NCI-H526 (cell line): Measurements from ENCODE around the gene SCNN1G.

Experiments used
- DNase-seq, 2 experiments: peaks; one replicate each; lab custom pipeline; 2025; lab: John Stamatoyannopoulos, UW

SCNN1G gene

DNA sequence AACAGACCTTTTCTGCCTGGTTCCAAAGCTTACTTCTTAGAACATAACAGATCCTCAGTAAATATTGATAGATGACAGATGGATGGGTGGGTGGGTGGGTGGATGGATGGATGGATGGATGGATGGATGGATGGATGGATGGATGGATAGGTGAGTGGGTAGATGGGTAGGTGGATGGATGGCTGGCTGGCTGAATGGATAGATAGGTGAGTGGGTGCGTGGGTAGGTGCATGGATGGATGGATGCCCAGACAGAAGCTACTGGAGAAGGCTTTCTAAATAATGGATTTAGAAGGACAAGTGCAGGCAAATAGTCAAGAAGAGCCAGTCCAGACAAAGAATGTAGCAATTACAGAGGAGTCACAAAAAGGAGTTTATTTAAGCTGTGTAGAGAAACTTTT, 19.6 kb downstream of the SCNN1G start:
- no peak for DNase-seq

DNA sequence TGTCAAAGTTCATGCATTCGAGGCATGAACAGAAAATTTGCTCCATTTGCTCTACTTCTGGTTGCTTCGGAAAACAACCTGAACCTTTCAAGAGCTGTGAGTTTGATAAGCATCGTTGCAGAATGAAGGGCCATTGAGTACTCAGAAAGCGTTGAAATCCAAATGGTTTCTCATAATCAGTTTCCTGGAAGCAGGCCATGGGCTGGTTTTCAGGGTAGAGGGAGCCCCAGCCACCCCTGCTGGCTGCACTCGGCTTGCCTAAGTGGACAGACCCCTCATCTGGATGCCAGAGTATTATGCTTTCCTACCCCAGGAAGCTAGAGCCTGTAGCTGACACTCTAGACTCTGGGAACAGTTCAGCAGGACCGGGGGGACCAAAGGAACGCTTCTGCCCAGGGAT, 24.4 kb downstream of the SCNN1G start:
- no peak for DNase-seq

DNA sequence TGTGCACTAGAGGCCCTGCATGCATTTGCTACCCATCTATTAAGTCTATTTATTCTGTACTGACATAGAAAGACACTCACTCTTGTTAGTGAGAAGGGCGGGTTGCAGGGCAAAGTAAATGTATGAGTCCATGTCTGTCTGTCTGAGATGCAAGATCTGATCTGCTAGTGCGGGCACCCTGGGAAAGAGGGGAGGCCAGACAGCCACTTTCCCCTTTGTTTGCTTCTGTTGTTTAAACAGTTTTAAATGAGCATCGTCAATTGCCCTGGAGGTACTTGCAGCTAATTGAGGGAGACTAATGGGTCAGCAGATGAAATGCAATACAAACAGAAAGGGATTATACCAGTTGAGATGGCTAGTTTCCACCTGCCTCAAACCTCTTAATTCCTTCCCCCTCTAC, 24.9 kb downstream of the SCNN1G start:
- peak; percentile 25 to 31 for DNase-seq

DNA sequence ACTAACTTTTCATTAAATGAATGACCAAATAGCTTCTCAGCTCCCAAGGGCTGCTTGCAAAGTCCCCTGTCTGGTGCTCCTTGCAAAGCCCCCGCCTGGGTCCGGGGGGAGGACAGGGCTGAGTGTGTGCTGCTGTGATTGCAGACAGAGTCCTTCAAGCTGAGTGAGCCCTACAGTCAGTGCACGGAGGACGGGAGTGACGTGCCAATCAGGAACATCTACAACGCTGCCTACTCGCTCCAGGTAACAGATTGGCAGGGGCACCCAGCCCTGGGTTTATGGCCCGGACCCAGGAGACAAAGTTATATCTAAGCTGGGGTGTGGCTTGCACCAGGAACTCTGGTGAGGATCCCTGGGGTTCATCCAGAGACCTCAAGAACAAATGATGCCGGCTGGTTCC, 27.1 kb downstream of the SCNN1G start:
- no peak for DNase-seq

DNA sequence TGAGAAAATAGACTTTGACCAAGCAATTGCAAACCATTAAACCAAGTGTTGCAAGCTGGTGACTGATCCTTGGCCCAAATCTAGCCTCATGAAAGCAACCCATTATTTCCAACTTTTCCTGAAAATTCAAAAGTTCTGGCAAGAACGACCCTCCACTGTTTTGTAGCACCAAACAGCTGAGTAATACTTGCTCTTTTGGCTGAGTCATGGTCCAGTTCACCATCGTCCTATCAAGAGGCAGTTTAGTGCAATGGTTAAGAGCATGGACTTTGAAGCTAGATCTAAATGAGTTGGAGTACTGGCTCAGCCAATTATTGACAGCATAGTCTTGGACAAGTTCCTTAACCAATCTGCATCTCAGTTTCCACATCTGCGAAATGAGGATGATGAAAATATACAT, 31.3 kb downstream of the SCNN1G start:
- no peak for DNase-seq

DNA sequence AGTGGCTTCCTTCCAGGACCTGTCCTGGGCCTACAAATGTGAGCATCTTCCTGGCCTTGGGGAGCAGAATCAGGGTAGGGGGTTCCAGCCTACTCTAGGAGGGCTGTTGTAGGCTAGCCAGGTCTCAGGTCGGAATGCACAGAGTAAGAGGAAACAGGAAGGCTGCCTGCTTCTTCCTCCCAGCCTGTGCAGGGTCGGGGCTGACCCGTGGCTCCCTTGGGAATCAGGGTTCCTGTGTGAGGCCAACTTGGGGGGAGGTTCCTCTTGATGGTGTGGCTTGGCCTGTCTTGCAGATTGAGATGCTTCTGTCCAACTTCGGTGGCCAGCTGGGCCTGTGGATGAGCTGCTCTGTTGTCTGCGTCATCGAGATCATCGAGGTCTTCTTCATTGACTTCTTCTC, 32.3 kb downstream of the SCNN1G start:
- no peak for DNase-seq

DNA sequence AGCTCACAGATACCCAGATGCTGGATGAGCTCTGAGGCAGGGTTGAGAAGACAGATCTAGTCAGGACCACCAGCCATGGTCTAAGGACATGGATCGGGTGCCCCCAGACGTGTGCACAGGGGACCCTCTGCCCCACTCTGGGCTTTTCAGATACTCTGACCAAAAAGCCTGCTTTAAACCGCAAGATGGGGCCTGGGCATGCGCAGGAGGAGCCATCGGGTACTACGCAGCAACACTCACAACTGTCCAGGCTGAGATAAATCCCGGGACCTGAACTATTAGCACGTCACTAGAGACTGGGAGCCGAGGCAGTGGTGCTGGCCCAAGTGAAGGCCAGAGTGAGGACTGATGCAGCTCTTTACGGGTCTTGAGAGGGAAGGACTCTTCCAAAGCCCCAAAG, 32.9 kb downstream of the SCNN1G start:
- DNase-seq, result no peak

DNA sequence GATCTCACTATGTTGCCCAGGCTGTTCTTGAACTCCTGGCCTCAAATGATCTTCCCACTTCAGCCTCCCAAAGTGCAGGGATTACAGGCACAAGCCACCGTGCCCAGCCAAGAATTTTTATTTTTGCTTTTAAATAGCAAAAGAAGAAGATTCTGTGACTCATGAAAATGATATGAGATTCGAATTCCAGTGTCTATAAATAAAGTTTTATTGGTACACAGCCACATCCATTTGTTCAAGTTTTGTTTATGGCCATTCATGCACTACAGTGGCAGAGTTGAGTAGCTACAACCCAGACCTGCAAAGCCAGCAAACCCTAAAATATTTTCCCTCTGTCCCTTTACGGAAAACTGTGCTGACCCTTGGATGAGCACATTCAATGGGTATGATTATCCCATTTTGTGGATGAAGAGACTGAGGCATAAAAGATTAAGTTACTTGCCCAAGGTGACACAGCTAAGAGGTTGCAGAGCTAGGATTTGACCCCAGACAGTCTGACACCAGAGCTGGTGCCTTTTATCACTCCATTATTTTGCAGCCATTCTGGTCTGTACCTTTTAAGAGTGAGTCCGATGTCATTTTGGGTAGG, 34.2 kb downstream of the SCNN1G start:
- no peak for DNase-seq

DNA sequence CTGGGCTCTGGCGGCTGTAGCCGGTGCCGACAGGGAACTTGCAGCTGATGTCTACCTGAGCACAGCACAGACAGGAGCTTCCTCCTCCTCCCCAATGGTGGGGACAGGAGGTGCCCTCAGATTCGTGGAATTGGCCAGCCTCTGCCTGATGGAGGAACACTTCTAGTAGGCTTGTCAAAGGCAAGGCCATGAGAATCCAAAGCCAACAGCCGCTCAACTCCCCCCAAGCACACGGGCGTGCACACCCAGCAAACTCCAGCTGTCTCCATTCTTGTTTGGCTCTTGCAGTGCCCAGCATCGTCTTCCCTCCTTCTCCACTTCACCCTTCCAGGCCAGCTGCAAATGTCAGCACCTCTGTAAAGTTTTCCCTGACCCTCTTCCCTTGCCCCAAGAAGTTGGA, 35.1 kb downstream of the SCNN1G start:
- DNase-seq, result no peak

DNA sequence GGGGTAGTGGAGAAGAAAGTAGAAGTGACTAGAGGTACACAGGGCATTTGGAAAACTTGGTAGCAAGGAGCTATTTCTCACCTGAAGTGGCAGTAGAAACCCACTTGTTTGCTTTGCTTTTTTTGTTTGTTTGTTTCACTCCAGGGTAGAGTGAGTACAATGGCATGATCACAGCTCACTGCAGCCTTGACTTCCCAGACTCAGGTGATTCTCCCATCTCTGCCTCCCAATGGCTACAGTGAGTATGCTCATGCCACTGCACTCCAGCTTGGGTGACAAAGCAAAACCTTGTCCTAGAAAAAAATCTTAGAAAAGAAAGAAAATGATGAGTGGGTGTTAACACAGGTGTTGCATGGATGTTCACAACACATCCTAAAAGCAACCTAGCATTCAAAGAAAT, 40.4 kb downstream of the SCNN1G start:
- no peak for DNase-seq

DNA sequence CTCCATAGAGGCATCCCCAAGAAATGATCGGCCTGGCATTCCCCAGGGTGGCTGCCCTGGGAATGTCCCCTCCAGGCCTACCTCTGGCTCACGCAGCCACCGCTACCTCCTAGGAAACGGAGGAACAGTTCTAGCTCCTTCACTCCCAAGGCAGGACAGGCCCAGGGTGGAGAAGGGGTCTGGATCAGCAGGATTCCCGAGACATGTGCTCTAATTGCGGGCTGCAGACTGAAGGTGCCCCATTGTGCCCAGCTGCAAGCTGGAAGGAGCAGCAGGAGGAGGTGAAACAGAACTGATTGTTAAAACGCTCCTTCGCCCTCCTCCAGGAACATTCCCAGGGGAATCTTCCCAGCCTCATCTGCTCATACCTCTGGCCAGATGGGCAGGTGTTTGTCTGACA, 40.8 kb downstream of the SCNN1G start:
- no peak for DNase-seq

DNA sequence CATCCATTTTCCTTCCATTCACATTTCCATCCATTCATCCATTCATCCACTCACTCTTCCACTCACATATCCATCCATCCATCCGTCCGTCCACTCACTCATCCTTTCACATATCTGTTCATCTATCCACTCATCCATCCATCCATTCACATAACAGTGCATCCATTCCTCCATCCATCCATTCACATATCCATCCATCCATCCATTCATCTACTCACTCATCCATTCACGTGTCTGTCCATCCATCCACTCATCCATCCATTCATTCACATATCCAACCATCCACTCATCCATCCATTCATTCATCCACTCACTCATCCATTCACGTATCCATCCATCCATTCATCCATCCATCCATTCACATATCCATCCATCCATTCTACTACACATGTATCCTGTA, 42.6 kb downstream of the SCNN1G start:
- no peak for DNase-seq

DNA sequence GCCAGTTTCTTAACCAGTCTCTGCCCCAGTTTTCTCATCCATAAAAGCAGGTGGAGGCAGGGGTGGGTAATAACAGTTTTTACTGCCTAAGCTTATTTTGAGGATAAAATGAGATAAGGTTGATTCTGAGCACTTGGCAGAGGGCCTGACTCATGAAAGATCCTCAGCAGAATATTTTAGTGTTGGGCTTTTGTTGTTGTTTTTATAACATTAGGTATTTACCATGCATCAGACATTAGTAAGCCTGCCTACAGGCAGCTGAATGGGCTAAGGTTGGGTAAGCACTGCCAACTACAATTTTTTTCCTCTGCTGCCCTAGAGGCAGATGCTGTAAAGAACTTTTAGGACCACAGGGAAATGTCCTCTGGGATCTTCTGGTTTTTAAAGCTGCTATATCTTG, 43.1 kb downstream of the SCNN1G start:
- no peak for DNase-seq

DNA sequence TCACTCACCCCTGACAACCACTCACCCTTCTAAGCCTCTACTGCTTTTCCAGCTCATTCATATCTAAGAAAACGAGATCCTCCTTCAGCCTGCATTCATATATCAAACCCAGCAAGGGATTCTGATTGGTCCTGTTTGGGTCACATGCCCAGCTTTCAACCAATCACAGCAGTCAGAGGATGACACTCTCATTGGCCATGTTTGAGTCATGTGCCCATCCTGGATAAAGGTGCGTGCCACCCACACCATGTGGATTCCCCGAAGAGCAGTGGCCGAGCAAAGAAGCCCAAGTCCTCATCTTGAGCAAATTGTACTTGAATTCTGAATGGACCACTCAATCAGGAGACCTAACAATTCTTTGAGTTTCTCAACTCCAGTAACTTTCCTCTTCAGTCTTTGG, 45.0 kb downstream of the SCNN1G start:
- no peak for DNase-seq

DNA sequence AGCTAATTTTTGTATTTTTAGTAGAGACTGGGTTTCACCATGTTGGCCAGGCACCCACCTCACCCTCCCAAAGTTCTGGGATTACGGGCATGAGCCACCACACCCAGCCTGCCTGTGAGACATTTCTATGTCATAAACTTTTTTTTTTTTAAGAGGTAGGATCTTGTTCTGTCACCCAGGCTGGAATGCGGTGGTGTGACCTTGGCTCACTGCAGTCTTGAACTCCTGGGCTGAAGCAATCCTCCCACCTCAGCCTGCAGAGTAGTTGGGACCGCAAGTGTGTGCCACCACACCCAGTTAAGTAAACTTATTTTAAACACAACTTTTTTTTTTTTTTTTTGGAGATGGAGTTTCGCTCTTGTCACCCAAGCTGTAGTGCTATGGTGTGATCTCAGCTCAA, 47.2 kb downstream of the SCNN1G start:
- DNase-seq, result no peak

DNA sequence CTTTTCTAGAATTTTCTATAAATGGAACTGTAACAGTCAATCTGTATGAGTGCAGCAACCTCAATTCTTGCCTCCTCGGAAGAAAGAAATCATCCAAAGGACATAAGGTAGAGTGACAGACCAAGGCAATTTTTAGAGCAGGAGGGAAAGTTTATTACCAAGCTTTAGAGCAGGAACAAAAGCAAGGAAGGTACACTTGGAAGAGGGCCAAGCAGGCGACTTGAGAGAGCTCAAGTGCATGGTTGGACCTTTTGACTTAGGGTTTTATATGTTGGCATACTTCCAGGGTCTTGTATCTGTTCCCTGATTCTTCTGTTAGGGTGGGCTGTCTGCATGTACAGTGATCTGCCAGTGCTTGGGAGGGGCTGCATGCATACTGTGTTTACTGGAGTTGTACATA, 50.3 kb downstream of the SCNN1G start:
- no peak for DNase-seq

DNA sequence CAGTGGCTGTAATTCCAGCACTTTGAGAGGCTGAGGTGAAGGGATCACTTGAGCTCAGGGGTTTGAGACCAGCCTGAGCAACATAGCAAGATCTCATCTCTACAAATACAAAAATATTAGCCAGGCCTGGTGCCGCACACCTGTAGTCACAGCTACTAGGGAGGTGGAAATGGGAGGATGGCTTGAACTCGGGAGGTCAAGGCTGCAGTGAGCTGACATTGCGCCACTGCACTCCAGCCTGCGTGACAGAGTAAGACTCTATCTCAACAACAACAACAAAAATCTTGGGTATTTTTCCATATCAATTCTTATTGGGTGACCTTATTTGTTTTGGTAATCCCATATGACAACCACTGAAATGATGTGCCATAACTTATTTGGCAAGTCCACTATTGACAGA, 52.6 kb downstream of the SCNN1G start:
- DNase-seq, result no peak

DNA sequence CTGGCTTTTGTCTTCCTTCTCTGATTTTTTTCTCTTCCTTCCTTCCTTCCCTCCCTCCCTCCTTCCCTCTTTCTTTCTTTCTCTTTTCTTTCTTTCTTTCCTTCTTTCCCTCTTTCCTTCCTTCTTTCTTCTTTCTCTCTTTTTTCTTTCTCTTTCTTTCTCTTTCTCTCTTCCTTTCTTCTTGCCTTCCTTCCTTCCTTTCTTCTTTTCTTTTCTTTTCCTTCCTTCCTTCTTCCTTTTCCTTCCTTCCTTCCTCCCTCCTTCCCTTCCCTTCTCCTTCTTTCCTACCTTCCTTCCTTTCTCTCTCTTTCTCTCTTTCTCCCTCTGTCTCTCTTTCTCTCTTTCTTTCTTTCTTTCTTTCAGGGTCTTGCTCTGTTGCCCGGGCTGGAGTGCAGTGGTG, 54.4 kb downstream of the SCNN1G start:
- no peak for DNase-seq

DNA sequence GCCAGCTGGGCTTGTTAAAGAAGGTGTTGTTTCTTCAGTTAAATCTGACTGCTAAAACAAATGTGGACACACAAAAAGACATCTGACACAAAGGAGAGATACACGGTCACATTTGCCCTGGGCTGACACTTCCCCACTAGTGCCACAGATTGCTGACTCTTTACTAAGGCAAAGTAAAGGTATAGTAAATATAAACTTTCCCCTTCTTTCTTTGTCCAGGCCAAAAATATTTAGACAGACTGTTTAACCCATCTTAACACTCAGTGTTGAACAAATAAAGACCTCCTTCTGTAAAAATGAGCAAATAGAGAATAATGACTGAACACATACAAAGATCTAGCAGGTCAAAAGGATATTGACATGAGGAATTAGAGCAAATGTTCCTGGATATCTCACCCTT, 58.4 kb downstream of the SCNN1G start:
- no peak for DNase-seq

DNA sequence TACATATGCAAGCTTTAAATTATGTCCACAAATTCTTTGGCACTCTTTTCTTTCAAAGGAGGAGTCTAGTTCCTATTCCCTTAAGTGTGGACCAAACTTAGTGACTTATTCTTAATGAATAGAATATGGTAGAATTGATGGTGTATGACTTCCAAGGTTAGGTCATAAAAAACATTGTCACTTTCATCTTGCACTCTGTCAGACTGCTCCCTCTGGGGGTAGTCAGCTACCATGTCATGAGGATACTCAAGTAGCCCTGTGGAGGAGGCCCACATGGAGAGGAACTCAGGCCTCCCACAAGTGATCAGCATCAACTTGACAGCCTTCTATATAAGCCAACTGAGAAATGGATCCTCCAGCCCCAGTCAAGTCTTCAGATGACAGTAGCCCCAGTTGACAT, 61.6 kb downstream of the SCNN1G start:
- no peak for DNase-seq

DNA sequence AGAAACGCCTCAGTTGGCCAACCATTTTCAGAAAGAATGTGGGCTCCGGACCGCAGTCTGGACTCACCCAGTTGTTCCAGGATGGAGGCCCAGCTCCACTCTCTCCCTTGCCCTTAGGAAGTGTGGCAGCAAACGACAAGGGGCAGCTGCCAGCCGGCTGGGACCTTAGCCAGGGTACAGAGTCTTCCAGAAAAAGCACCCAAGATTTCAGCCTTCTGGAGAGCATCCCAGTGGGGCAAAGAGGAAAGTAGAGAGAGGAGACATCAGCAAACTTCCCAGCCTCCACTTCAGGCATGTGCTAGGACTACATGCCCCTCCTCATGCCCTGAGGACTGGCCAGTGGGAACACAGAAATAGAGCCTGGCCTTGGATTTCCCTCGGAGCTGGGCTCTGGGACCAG, 62.7 kb downstream of the SCNN1G start:
- no peak for DNase-seq

DNA sequence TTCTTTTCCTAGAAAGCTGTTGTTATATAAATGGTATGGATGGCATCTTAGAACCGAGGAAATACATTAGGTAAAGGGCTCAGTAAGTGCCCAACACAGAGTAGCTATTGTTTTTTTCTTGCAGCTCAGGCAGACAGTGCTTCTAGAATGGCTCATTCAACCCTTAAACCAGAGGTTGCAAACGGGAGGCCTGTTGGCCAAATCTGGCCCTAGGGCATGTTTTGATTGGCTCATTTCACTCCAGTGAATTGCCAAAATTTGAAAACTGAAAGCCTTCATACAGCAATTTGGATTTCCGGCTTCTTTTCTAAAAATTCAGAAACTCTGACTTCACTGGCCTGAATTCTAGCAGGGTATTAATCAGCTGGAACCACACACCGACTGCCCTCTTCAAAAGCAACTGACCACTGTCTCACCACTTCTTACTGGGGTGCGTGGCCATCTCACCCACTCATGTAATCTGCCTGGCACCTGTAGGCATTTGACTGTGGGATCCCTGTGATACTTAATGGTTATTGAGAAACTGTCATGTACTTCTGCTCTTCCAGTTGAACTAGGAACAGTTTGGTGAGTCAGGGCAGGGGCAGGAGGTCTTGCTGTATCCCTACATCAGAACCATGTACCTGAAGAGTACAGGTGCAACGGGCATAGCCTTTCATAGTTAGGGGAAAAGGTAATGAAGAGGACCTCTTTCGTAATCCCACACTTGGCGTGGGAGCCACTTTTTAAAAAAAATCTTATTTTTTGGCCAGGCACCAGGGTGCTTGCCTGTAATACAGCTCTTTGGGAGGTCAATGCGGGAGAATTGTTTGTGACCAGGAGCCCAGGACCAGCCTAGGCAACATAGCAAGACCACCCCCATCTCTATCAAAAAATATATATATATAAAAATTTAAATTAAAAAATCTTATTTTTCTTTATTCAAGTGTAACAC, 66.0 kb downstream of the SCNN1G start:
- DNase-seq, result no peak

DNA sequence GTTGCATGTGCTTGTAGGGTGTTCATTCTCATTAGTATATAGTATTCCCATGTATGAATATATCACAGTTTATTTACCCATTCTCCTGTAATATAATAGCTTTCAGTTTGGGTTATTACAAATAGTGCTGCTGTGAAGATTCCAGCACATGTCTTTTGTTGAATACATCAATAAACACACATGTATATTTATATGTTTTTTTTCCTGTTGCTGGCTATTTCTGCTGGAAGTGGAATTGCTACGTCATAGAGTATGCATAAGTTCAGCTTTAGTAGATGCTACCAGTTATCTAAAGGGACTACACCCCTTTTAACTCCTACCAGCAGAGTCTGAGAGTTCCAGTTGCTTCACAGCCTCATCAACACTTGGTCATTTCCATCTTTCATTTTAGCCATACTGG, 67.3 kb downstream of the SCNN1G start:
- no peak for DNase-seq

DNA sequence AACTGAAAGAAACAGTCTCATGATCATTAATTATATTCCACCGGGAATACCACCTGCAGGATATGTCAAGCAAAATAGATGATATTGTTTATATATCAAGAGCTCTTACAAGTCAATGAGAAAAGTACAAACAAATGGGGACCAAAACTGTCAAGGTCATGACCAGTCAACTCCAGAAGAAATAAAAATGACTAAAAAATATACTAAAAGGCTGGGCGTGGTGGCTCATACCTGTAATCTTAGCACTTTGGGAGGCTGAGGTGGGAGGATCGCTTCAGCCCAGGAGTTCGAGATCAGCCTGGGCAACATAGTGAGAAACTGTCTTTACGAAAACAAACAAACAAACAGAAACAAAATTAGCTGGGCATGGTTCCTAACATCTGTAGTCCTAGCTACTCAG, 69.8 kb downstream of the SCNN1G start:
- DNase-seq, result no peak
